Measurements from ENCODE around the gene RIT1.

The RIT1 gene

GRCh38 chr1:155890251-155890650 lies 20.9 kb downstream of the RIT1 start:
- no peak for DNase-seq

DNA sequence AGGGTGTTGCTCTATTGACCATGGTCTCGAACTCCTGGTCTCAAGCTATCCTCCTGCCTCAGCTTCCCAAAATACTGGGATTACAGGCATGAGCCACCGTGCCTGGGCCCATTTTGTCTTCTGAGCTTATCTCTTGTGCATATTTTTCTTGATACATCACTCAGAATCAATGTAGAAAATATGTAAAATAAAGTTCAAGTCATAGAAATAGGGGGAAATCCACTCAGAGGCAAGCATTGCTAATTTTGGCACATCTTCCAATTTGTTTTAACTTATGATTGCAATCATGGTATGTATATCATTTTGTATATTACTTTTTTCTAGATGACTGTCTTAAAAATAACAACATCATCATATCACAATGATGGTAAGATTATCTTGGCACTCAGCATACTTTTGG lies 21.6 kb downstream of the RIT1 start:
- DNase-seq: no peak

DNA sequence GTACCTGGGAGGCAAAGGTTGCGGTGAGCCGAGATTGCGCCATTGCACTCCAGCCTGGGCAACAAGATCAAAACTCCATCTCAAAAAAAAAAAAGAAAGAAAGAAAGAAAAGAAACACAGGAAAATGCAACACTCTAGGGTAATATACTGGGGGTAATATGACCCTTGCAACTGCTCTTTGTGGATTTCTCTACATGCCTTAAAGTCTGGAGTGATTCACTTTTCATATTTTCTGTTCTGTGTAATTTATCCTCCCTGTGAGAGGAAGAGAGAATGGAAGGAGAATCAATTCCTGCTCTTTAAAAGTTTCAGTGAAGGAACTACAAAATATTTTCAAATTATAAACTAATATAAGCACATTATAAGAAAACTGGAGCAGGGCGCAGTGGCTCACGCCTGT lies 22.7 kb downstream of the RIT1 start:
- DNase-seq: no peak

DNA sequence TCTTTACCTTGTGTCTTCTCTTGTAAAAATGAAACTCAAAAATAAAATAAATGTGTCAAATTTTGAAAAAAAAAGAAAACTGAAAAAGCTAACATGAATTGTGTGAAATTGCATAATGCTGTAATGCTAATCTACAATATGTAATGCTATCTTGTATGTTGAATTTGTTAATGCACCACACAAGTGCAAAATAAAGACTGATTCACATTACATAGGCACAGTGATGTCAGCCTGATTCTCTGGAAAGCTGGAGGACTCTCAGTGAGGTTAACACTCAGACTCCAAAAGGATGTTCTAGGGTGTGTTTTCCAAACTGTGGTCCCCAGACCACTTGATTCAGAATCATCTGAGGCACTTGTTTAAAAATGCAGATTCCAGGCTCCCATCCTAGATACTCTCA lies 26.2 kb downstream of the RIT1 start:
- no peak for DNase-seq

DNA sequence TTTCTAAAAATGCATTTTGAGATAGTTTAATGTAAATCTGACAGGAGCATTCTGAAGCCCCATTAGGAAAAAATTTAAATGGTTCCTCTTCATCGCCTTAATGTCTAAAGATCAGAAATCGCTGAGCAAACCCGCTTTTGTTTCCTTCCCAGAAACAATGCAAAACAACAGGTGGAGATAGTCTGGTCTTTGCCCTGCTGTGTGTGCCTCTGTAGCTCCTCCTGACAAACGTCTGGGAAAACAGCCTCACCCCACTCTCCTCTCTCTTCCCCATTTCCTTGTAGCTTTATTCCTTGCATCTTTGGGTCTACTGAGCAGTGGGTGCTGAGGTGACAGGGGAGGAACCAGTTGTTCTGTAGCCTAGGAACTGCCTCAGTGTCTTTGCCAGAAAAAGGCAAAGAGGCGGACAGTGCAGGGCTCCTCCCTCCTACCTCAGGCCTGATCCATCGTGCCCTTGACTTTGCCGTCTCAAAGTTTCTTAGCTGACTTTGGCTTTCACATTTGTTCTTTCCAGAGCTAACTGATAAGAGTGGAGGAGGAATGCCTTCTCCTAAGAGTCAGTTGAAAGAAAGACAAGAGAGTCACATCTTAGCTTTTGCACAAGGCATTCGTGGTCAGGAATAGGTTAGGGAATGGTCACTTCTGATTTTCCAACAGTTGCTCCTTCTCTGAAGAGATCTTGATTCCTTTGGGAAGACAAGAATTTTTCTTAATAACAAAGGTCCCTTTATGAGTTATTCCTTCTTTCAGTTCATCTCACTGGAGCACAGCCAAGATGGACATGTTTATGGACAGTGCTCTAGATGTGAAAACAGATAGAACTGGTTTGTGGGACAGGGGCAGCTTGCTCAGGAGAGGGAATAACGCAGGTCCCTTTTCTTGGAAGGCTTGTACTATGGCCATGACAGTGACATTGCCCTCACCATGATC lies 26.9 kb downstream of the RIT1 start:
- DNase-seq: no peak

- no peak for DNase-seq
These were observed 28.4 kb downstream of the RIT1 start for GRCh38 chr1:155882766-155883165.

GRCh38 chr1:155882235-155882634 lies 28.9 kb downstream of the RIT1 start:
- DNase-seq: no peak

DNA sequence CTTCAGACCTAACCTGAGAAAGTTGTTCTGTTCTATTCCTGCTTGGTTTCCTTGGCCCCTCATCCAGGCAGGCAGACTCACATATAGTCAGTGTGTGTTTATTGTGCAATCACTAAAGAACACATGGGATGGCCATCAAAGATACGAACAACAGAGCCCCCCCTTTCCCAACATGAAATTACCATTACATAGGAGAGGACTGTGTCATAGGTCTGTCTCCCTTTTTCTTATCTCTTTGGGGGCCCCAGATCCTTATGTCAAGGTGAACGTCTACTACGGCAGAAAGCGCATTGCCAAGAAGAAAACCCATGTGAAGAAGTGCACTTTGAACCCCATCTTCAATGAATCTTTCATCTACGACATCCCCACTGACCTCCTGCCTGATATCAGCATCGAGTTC lies 30.2 kb downstream of the RIT1 start:
- no peak for DNase-seq

DNA sequence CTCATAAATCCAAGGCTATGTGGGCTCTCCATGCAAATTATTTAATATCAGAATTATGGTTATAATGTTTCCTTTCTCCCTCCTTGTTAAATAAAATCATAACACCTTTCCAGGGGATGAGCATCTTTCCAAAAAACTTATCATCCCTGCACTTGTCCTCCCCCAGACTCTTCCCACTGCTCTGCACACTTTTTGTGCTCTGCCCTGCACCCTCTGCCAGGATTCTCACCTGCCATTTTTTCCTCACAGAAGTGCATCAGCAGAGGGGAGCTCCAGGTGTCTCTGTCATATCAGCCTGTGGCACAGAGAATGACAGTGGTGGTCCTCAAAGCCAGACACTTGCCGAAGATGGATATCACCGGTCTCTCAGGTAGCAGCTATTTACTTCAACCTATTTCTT lies 30.9 kb downstream of the RIT1 start:
- DNase-seq: no peak

DNA sequence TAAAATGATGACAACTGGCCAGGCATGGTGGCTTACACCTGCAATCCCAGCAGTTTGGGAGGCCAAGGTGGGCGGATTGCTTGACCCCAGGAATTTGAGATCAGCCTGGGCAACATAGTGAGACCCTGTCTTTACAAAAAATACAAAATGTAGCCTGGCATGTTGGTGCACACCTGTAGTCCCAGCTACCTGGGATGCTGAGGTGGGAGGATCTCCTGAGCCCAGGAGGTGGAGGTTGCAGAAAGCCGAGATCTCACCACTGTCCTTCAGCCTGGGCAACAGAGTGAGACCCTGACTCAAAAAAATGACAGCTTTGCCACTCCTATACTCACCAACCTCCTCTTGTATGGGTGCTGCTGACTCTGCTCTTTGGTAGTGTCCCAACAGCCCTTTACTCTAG lies 33.2 kb downstream of the RIT1 start:
- no peak for DNase-seq

GRCh38 chr1:155873860-155874259 lies 37.3 kb downstream of the RIT1 start:
- DNase-seq: no peak

DNA sequence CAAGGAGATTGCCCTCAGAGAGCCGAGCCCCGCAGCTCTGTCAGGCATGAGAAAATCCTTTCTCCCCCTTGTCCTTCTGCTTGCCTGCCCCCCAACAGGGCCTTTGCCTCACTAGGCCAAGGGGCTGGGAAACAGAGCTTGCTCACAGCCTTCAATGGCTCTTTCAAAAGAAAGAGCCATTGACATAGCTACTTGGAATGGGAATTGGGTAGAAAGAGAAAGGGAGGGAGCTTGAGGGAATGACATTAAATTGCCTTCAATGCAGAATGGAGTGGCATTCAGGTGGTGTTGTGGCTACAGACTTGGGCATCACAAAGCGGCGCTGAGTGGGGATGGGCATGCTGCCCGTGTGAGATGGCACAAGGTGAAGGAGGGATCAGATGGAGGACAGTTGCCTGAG lies 38.6 kb downstream of the RIT1 start:
- no peak for DNase-seq

DNA sequence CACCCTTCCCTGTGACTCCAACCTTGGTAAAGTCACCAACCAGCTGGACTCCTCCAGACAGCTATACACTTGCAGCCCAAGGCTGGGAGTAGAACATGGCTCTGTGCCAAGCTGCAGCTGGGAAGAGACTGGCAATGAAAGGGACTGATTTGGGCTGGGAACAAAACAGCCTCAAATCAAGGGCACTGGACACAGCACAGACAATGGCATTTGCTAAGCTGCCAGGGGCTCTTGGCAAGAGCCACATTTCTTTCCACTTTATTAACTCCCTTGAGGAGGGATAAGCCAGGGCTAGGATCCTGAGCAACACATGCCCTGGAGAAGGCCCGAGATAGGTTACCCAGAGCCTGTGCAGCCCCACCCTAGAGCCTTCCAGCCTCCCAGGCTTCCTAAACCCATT lies 39.8 kb downstream of the RIT1 start:
- no peak for DNase-seq

GRCh38 chr1:155867766-155868165 lies 43.4 kb downstream of the RIT1 start:
- DNase-seq: no peak

GRCh38 chr1:155864393-155864792 lies 46.8 kb downstream of the RIT1 start:
- no peak for DNase-seq

DNA sequence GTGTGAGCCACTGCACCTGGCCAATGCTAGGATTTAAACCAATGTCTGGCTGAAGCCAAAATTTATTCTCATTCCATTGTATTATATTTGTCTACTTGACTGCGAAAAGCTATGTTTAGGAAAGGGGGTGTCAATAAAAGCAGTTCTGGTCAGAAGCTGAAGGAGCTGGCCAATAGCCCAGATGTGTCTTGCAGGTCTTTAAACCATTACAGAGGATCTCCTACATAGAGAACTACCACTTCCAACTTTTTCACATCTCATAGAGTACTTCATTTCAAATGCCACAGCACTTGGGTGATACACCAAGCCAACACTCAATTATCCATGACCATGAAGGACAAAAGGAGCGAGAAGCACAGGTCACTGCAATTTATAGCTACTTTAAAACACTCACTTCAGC lies 49.3 kb downstream of the RIT1 start:
- DNase-seq: no peak

DNA sequence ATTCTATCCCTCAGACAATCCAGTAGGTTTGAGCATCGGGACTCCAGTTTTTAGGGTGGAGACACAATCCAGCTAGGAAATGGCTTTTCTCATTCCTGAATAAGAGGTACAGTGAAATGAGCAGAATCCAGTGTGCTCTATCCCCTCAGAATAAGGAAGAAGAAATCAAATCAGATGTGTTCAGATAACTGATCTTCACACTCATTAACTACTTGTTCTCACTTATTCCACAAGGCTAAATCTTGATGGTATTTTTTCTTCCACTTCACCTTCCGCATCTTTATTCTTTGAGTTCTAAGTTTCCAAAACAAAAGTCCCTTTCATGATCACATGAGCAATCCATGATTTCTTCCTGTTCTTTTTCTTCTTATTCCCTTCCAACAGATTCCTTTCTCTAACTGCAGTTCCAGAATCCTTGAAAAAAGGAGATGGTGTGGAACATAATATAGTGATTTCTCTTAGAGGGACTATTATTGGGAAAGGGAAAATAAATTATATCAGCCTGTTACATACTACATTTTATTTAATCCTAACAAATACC lies 50.1 kb downstream of the RIT1 start:
- DNase-seq: no peak

- peak; percentile 60 for DNase-seq
These were observed 51.0 kb downstream of the RIT1 start for GRCh38 chr1:155859881-155860871.

DNA sequence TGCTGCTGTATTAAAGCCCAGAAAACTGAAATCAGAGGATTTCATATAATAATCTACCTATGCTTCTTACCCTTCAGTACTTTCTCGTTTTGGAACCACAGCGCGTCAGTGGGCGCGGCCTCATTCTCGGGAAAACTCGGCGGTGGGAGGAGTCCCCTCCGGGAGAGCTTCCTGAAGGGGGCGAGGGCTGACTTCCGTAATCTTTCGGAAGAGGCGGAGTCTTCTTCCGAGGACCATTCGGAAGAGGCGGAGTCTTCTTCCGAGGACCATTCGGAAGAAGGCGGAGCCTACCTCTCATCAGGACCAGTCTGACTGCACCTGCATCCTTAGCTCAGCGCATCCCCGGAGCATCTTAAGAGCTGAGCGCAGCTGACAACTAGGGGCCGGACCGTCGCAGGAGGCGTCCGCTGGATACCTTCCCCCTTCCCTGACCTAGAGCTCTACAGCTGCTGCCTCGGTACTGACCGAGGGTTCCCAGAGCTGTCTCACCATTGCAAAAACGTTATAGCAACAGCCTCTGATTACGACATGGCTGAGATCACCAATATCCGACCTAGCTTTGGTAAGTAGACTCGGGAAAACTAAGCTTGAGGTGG lies 51.8 kb downstream of the RIT1 start, which contains the start of gene SYT11:
Gene SYT11 (plus strand): TSS at position 334 of the 596 bp plus-strand sequence. CDS start 195 bp downstream, at position 529.
- peak; percentile 89 for DNase-seq

- DNase-seq: peak; percentile 33
These were observed 52.3 kb downstream of the RIT1 start for GRCh38 chr1:155858800-155859233.

GRCh38 chr1:155856975-155857930 lies 53.9 kb downstream of the RIT1 start, which contains the start of gene GON4L:
TSS of gene GON4L (minus strand) at chr1:155857214. CDS start at chr1:155853780, 3,434 bp downstream.
- DNase-seq: peak; percentile 84
